GM23338 (cell line): Measurements from ENCODE around the gene PHKB.

ENCODE experiments used
- CREB1 ChIP-seq: fragments of 250-450 bp; sonication (Bioruptor Pico); IDR thresholded peaks from 2 replicates; pipeline ENCODE4 v1.5.0; 2020; ENCODE audit warnings: low read depth, mild to moderate bottlenecking, moderate library complexity
- CTCF ChIP-seq, 2 experiments: fragments of 200-600 bp in 1 of 2; sonication (generic) in 1 of 2; conservative IDR thresholded peaks; 2 replicates each; pipeline versions ENCODE4 v1.5.1 to v1.6.1; 2016 to 2017; ENCODE audit warnings: antibody characterized with exemption in 2 of 2, low read depth in 2 of 2, mild to moderate bottlenecking in 2 of 2, moderate library complexity in 1 of 2
- ETS1 ChIP-seq: IDR thresholded peaks from 2 replicates; pipeline ENCODE4 v1.6.1; 2016; ENCODE audit warnings: antibody characterized with exemption
- EZH2 ChIP-seq: fragments of 200-600 bp; sonication (generic); IDR thresholded peaks from one replicate; pipeline ENCODE4 v1.8.0; 2017; ENCODE audit warnings: antibody characterized with exemption, mild to moderate bottlenecking, low read depth; ENCODE audit not compliant: unreplicated experiment
- EZH2phosphoT487 ChIP-seq: fragments of 200-600 bp; sonication (generic); IDR thresholded peaks from one replicate; pipeline ENCODE4 v1.8.1; 2018; ENCODE audit warnings: antibody characterized with exemption; ENCODE audit not compliant: unreplicated experiment
- POLR2AphosphoS5 ChIP-seq: IDR thresholded peaks from 2 replicates; pipeline ENCODE4 v1.6.1; 2016; ENCODE audit warnings: antibody characterized with exemption, low read depth
- REST ChIP-seq: IDR thresholded peaks from one replicate; pipeline ENCODE4 v1.6.1; 2018; ENCODE audit warnings: antibody characterized with exemption; ENCODE audit not compliant: unreplicated experiment
- STAT1 ChIP-seq: IDR thresholded peaks from one replicate; pipeline ENCODE4 v1.6.1; 2016; ENCODE audit warnings: antibody characterized with exemption; ENCODE audit not compliant: unreplicated experiment
- ZNF331 ChIP-seq: fragments of 250-450 bp; sonication (Bioruptor Pico); IDR thresholded peaks from 2 replicates; pipeline ENCODE4 v1.5.0; 2020; ENCODE audit warnings: low read depth, mild to moderate bottlenecking, moderate library complexity

GRCh38 chr16:47448830-47449575 lies 12.1 kb upstream of the PHKB start:
- TF ChIP-seq EZH2 (no peak), CTCF (conservative IDR thresholded peaks at IDR 0.05; ENCODE audit: low read depth in 2 of 2) (no peak), CREB1 (no peak), ZNF331 (CRISPR knock-in tag) (no peak), ETS1 (no peak), REST (no peak), EZH2phosphoT487 (no peak), POLR2AphosphoS5 (no peak), STAT1 (no peak)
